GM12872 (cell line): ENCODE data around the gene MINDY4.

Source experiments
- CTCF ChIP-seq: IDR thresholded peaks from 3 replicates; pipeline ENCODE4 v1.5.1; 2011; ENCODE audit warnings: low read depth, mild to moderate bottlenecking, low read length, moderate library complexity; ENCODE audit not compliant: insufficient read depth

Gene MINDY4

DNA sequence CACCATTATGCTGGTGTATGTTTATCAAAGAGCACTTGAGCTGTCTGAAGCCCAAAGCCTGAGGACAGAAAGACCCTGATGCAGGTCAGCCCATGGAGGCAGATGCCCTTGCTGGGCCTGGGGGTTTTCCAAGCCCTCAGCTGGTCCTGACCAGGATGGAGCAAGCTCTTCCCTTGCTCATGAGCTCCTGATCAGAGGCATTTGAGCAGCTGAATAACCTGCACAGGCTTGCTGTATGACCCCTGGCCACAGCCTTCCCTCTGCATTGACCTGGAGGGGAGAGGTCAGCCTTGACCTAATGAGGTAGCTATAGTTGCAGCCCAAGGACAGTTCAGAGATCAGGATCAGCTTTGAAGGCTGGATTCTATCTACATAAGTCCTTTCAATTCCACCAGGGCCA lies 153.4 kb downstream of the MINDY4 start:
- no peak for TF ChIP-seq CTCF

GRCh38 chr7:30925117-30925516 lies 153.9 kb downstream of the MINDY4 start:
- no peak for TF ChIP-seq CTCF

DNA sequence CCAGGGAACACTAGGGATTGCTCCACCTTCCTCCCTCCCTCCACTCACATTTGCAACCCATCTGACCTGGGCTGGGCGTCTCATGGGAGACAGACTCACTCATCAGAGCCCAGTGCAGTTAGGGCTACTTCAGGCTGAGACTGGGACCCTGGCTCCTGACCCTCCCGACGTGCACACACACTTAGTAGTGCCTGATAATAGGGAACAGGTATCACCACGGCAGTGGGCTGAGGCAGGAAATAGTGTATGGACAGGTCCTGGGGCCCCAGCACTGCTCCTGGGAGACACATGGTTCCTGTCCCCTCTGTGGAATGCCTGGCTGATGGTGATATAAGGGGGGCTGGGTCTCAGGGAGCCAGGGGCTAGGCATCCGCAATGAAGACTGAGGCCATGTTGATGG lies 154.7 kb downstream of the MINDY4 start:
- no peak for TF ChIP-seq CTCF

DNA sequence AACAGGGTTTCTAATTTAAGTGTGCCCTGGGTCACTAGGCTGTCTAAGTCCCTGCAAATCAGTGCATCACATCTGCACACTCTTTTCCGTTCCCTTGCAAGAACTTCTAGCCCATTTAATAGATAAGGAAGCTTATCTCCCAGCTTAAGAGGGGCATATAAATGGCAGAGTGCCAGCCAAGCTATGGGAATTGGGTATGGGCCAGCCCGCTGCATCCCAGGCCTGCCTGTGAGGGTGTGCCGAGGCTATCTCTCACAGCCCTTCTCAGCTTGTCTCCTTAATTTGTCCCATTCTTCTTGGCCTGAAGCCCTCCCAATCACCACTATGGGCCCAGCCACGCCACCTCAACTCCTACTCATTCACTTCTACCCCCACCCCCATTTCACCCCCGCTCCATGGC lies 155.1 kb downstream of the MINDY4 start:
- no peak for TF ChIP-seq CTCF

DNA sequence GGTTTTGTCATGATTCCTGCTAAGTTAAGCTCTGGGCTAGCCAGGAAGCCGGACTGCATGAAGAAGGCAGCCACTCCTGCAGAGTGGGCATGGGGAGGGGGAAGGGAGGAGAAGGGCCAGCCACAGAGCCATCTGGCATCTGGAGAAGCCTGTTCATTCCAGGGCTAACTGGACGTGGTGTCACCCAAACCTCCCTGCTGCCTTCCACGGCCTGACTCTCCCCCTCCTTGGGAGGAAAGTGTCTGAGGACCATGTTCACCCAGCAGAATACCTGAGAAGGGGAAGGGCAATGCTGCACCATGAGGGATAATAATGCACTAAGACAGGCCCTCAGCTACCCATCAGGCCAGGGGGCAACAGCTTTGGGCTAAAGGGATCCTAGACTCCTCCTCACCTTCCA lies 155.8 kb downstream of the MINDY4 start:
- no peak for TF ChIP-seq CTCF

- no peak for TF ChIP-seq CTCF
Measured at GRCh38 chr7:30927559-30927958, 156.3 kb downstream of the MINDY4 start.

GRCh38 chr7:30928254-30928872 lies 157.1 kb downstream of the MINDY4 start:
- TF ChIP-seq CTCF = no peak
